ENCODE data around the gene MAGOHB.

The MAGOHB gene

GRCh38 chr12:10638728-10639127 is 25.3 kb upstream of the MAGOHB start:
- TF ChIP-seq CTCF (IDR thresholded peaks at IDR 0.05; ENCODE audit: control insufficient read depth, insufficient read depth, low read depth, low read length, missing control alignments) = no peak
- H3K4me3 ChIP-seq (ENCODE audit: control insufficient read depth, low read depth, low read length) = no peak overlapping the region
- DNase-seq (ENCODE audit: low read depth) = no peak

DNA sequence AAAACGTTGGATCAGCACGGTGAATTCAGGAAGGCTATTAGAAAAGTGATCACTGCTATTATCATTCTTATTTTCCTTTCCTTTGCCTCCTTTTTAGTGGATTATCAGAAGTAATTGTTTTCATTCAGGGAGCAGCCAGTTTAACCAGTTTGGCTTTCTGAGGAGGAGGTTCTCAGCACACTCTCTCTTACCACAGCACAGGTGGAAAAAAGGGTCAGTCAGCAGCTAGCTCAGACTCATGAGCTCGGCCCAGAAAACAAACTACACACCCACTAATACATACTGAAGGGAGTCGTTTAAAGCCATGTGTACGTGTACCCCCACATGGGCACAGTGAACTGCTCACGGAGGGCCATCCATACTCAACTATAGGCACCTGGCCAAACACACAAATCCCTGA is 23.2 kb upstream of the MAGOHB start:
- TF ChIP-seq CTCF (IDR thresholded peaks at IDR 0.05; ENCODE audit: control insufficient read depth, insufficient read depth, low read depth, low read length, missing control alignments) = no peak
- DNase-seq (ENCODE audit: low read depth) = no peak
- no peak overlapping the region for H3K4me3 ChIP-seq (ENCODE audit: control insufficient read depth, low read depth, low read length)

DNA sequence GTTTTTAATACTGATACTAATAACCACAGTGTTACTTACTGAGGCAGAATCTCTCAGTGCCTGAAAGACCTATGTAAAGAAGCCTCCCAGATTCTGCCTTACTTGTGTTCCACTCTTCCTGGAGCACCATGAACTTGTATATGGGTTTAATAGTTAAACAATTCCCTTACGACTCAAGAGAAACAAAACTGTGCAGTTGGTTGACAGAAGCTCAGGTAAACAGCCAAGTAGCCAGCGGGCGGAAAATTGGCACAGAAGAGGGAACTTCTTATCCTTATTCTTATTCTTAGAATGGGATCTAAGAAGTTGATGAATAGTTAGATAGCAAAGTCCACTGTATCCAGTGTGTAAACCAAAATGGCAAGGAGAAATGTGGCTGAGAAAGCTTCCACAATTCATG is 22.7 kb upstream of the MAGOHB start:
- TF ChIP-seq CTCF (IDR thresholded peaks at IDR 0.05; ENCODE audit: control insufficient read depth, insufficient read depth, low read depth, low read length, missing control alignments) = no peak
- DNase-seq (ENCODE audit: low read depth) = no peak
- no peak overlapping the region for H3K4me3 ChIP-seq (ENCODE audit: control insufficient read depth, low read depth, low read length)

DNA sequence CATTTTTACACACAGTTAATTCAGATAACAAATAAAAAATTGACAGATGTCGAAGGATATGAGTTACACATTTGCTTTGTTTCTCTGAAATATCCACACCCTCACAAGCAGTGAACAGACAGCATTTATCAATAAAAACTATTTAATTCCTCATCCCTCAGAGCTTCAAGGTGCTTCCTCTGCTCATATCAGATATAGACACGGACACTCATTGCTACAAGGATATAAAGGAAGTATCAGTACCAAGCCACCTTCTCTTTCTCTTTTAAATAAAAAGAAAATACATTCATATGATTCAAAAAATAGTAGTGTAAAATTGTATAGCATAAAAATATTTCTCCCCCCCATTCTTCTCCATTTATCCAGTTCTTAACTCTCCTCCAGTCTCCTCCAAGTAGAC is 21.9 kb upstream of the MAGOHB start:
- DNase-seq (ENCODE audit: low read depth) = no peak
- H3K4me3 ChIP-seq (ENCODE audit: control insufficient read depth, low read depth, low read length) = no peak overlapping the region
- TF ChIP-seq CTCF (IDR thresholded peaks at IDR 0.05; ENCODE audit: control insufficient read depth, insufficient read depth, low read depth, low read length, missing control alignments) = no peak

GRCh38 chr12:10634427-10634826 is 21.0 kb upstream of the MAGOHB start:
- no peak for TF ChIP-seq CTCF (IDR thresholded peaks at IDR 0.05; ENCODE audit: control insufficient read depth, insufficient read depth, low read depth, low read length, missing control alignments)
- no peak overlapping the region for H3K4me3 ChIP-seq (ENCODE audit: control insufficient read depth, low read depth, low read length)
- DNase-seq (ENCODE audit: low read depth) = no peak

GRCh38 chr12:10633541-10633940 is 20.1 kb upstream of the MAGOHB start:
- DNase-seq (ENCODE audit: low read depth) = no peak
- no peak for TF ChIP-seq CTCF (IDR thresholded peaks at IDR 0.05; ENCODE audit: control insufficient read depth, insufficient read depth, low read depth, low read length, missing control alignments)
- H3K4me3 ChIP-seq (ENCODE audit: control insufficient read depth, low read depth, low read length) = no peak overlapping the region

DNA sequence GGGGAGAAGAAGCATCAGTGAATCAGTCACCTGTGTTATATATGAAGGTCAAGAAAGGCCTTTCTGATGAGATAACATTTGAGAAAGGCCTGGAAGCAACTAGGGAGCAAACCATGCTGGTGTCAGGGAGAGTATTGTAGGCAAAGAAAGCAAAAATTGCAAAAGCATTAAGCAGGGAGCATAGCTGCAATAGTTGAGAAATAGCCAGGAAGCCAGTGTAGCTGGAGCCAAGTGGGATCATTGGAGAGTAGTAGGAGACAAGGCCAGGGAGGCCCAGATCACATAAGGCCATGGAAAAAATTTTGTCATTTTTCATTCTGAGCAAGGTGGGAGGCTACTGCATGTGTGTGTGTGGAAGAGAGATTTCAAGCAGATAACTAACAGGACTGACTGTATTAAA is 18.8 kb upstream of the MAGOHB start:
- TF ChIP-seq CTCF (IDR thresholded peaks at IDR 0.05; ENCODE audit: control insufficient read depth, insufficient read depth, low read depth, low read length, missing control alignments) = no peak
- no peak overlapping the region for H3K4me3 ChIP-seq (ENCODE audit: control insufficient read depth, low read depth, low read length)
- DNase-seq (ENCODE audit: low read depth) = no peak

Measured in AG09309 (cell line).